Gastrocnemius medialis (tissue), 4 donors: ENCODE results near the gene PI4KA.

ENCODE experiments used
- POLR2A ChIP-seq, 2 donors: fragments of 450-650 bp; IDR thresholded peaks; one replicate each; pipeline ENCODE4 v1.6.1; 2017; ENCODE audit warnings: antibody characterized with exemption in 2 of 2, mild to moderate bottlenecking in 2 of 2, moderate library complexity in 2 of 2
- TF ChIP-seq, protein P1 (sequence below), 5 experiments: fragments of 450-650 bp in 3 of 5; fragments of 200-600 bp in 2 of 5; sonication (generic) in 2 of 5; IDR thresholded peaks in 4 of 5; conservative IDR thresholded peaks in 1 of 5; 1 replicate in 4 of 5; 2 replicates in 1 of 5; pipeline ENCODE4 v1.5.1; 2016 to 2019; ENCODE audit warnings: antibody characterized with exemption in 5 of 5, mild to moderate bottlenecking in 3 of 5, moderate library complexity in 3 of 5

DNA sequence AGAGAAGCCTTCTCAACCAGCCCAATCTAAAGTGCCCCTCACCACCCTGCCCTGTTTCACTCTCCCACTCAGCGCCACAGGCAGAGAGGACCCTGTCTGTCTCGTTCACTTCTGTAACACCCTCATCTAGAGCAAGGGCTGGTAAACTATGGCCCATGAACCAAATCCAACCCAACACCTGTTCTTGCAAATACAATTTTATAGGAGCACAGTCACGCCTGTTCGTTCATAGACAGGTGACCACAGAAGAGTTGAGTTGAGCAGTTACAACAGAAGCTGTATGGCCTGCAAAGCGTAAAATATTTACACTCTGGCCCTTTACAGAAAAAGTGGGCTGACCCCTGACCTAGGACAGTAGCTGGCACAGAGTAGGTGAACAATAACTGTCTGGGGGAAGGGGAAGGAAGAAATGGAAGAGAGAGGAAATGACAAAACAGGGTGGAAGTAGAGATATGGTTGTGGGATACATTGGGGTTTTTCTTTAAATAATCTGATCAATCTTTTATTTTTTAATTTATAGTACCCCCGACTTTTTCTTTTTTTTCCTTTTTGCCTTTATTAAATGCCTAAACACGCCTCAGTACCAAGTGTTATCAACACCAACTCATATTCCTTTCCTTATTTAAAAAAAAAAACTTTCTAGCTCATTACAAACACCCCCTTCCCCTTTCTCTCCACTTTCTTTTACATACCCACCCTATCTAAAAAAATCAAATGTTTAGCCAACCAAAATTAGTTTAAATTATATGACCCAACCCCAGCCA lies 63.8 kb downstream of the PI4KA start:
- TF ChIP-seq, protein P1, sequence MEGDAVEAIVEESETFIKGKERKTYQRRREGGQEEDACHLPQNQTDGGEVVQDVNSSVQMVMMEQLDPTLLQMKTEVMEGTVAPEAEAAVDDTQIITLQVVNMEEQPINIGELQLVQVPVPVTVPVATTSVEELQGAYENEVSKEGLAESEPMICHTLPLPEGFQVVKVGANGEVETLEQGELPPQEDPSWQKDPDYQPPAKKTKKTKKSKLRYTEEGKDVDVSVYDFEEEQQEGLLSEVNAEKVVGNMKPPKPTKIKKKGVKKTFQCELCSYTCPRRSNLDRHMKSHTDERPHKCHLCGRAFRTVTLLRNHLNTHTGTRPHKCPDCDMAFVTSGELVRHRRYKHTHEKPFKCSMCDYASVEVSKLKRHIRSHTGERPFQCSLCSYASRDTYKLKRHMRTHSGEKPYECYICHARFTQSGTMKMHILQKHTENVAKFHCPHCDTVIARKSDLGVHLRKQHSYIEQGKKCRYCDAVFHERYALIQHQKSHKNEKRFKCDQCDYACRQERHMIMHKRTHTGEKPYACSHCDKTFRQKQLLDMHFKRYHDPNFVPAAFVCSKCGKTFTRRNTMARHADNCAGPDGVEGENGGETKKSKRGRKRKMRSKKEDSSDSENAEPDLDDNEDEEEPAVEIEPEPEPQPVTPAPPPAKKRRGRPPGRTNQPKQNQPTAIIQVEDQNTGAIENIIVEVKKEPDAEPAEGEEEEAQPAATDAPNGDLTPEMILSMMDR (IDR thresholded peaks at IDR 0.05 in 4 of 5, conservative IDR thresholded peaks at IDR 0.05 in 1 of 5) = no peak
- TF ChIP-seq POLR2A (IDR thresholded peaks at IDR 0.05) = no peak
